ENCODE data around the gene OR52N1.

OR52N1 gene

GRCh38 chr11:5737670-5738392 lies 53.2 kb downstream of the OR52N1 start:
- in situ Hi-C loops (cut with MboI; ENCODE audit: low pct_unique_long_range_greater_than_20kb, low sequenced_read_pairs, unreplicated experiment), result no loop called here
- TF ChIP-seq CTCF (IDR thresholded peaks at IDR 0.05; ENCODE audit: extremely low read depth, insufficient read depth, missing control alignments), result no peak

GRCh38 chr11:5737091-5737490 lies 54.0 kb downstream of the OR52N1 start:
- DNase-seq (ENCODE audit: low spot score), result no peak
- TF ChIP-seq CTCF (IDR thresholded peaks at IDR 0.05; ENCODE audit: extremely low read depth, insufficient read depth, missing control alignments), result no peak
- in situ Hi-C loops (cut with MboI; ENCODE audit: low pct_unique_long_range_greater_than_20kb, low sequenced_read_pairs, unreplicated experiment), result no loop called here

More at GRCh38 chr11:5737670-5738392, 53.2 kb downstream of the OR52N1 start:
- DNase-seq (ENCODE audit: low spot score), result no peak

All from GM13977 (cell line).